Measurements from ENCODE around the gene MED1. TPM values are rescaled to one million over a fixed set of nuclear protein-coding genes. Genes with fewer than 3 reads are reported as not detected.

The MED1 gene
- total and polyA plus RNA-seq, 9 of the 15 experiments (the other 6 are each of a cell fraction or from before 2014, with no cell fraction given): 14.0 to 59.8 (median 46.7) TPM

- in situ Hi-C loops (cut with MboI): no loop called here
- peaks cover 41% of the 10 kb centered on the region for H3K79me2 ChIP-seq (ENCODE audit: control insufficient read depth, insufficient read depth, low read length)
- no peak overlapping the region for H3K4me3 ChIP-seq
- H3K4me2 ChIP-seq (ENCODE audit: insufficient read depth, low read length): no peak overlapping the region; the same call in 1 of the 2 replicates
- intact Hi-C loops (cut with micrococcal nuclease): loop anchor here (5.0 kb wide), 1 partner anchor 42 kb away; the partner anchor contains the start of gene FBXL20
- no peaks in the 10 kb centered on the region for H4K20me1 ChIP-seq (replicated peaks; ENCODE audit: control insufficient read depth, insufficient read depth, low read length)
- FAIRE-seq: no peak
- POLR2A ChIA-PET: interaction anchor here (0.6 to 1.5 kb wide), 3 partner anchors 11 to 16 kb away, joined by 3 to 4 read pairs (median 3); no protein-coding TSS in a partner anchor
- H2AFZ ChIP-seq (ENCODE audit: low read depth, low read length): 0 out of 2 replicates have a peak overlapping the region, but pooled peaks have one; percentile 20
- no peak for TF ChIP-seq SOX6 (IDR thresholded peaks at IDR 0.05)
- TF ChIP-seq, protein P1, sequence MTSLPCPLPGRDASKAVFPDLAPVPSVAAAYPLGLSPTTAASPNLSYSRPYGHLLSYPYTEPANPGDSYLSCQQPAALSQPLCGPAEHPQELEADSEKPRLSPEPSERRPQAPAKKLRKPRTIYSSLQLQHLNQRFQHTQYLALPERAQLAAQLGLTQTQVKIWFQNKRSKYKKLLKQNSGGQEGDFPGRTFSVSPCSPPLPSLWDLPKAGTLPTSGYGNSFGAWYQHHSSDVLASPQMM (CRISPR knock-in tag; IDR thresholded peaks at IDR 0.05): no peak
- CTCF ChIA-PET (ENCODE audit: low intra/inter-chr PET ratio): no interaction called here
- DNase-seq (ENCODE audit: extremely low read depth in 1 of 4, low spot score in 3 of 4): no peak
- H3K9me1 ChIP-seq (ENCODE audit: control insufficient read depth, insufficient read depth, low read length): no peaks in the 10 kb centered on the region
- BruUV-seq (replicated peaks): no TSS peak
- H3K27me3 ChIP-seq (ENCODE audit: control insufficient read depth in 2 of 2, insufficient read depth in 2 of 2, low read length in 2 of 2): no peaks in the 10 kb centered on the region
- no peaks in the 10 kb centered on the region for H3K36me3 ChIP-seq (ENCODE audit: control insufficient read depth, insufficient read depth, low read length)
- H3K4me1 ChIP-seq (replicated peaks in 1 of 2; ENCODE audit: control insufficient read depth in 2 of 2, insufficient read depth in 2 of 2, low read length in 2 of 2): peaks cover 13 to 28% of the 10 kb centered on the region in 2 experiments; a peak in 4 of 5 replicates
- 0 out of 4 replicates have a peak overlapping the region, but pooled peaks of 1 of the 2 experiments have one; percentile 27 for H3K9ac ChIP-seq (ENCODE audit: insufficient read depth in 1 of 2, low read depth in 2 of 2, low read length in 2 of 2)
- H3K27ac ChIP-seq (ENCODE audit: extremely low read depth, low read depth, low read length): peak overlapping the region; percentile 19; the same call in 1 of the 3 replicates
- no peaks in the 10 kb centered on the region for H3K9me3 ChIP-seq (replicated peaks; ENCODE audit: control insufficient read depth, insufficient read depth, low read depth, low read length)
- 93% methylated on average over 1 of the region's 1 CpG for WGBS (ENCODE audit: insufficient coverage, low coverage, missing lambda C conversion rate)
- no peak for ATAC-seq
These were observed 91.1 kb downstream of the MED1 start for GRCh38 chr17:39359994-39360393.

DNA sequence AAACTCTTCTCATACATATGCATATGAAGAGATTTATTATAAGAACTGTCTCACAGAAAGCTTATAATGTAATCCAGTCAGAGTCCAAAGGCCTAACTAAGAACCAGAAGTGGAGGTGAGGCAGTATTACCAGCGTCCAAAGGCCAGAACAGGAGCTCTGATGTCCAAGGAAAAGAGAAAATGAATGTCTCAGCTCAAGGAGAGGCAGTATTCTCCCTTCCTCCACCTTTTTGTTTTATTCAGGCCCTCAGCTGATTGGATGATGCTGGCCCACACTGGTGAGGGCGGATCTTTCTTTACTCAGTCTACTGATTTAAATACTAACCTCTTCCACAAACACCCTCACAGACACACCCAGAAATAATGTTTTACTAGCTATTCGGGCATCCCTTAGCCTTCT is 93.1 kb downstream of the MED1 start:
- ChIA-PET POLR2A (interaction anchor here (0.9 to 1.2 kb wide), 2 partner anchors 9 to 43 kb away, joined by 3 to 6 read pairs; partner anchors contain the start of gene FBXL20), CTCF (ENCODE audit: low intra/inter-chr PET ratio) (no interaction called here)
- Histone ChIP-seq H3K36me3 (ENCODE audit: control insufficient read depth, insufficient read depth, low read length) (no peaks in the 10 kb centered on the region), H2AFZ (ENCODE audit: low read depth, low read length) (0 out of 2 replicates have a peak overlapping the region, but pooled peaks have one; percentile 38), H3K27me3 (ENCODE audit: control insufficient read depth in 2 of 2, insufficient read depth in 2 of 2, low read length in 2 of 2) (no peaks in the 10 kb centered on the region), H3K79me2 (ENCODE audit: control insufficient read depth, insufficient read depth, low read length) (peaks cover 28% of the 10 kb centered on the region; the same call in 2 of the 3 replicates), H4K20me1 (replicated peaks; ENCODE audit: control insufficient read depth, insufficient read depth, low read length) (no peaks in the 10 kb centered on the region), H3K4me2 (ENCODE audit: insufficient read depth, low read length) (no peak overlapping the region), H3K9me1 (ENCODE audit: control insufficient read depth, insufficient read depth, low read length) (no peaks in the 10 kb centered on the region), H3K9me3 (replicated peaks; ENCODE audit: control insufficient read depth, insufficient read depth, low read depth, low read length) (no peaks in the 10 kb centered on the region), H3K4me1 (replicated peaks in 1 of 2; ENCODE audit: control insufficient read depth in 2 of 2, insufficient read depth in 2 of 2, low read length in 2 of 2) (peaks cover 13 to 34% of the 10 kb centered on the region in 2 experiments; a peak in 4 of 5 replicates), H3K4me3 (no peak overlapping the region), H3K9ac (ENCODE audit: insufficient read depth in 1 of 2, low read depth in 2 of 2, low read length in 2 of 2) (no peak overlapping the region), H3K27ac (ENCODE audit: extremely low read depth, low read depth, low read length) (peak overlapping the region; percentile 32; the same call in 1 of the 3 replicates)
- intact Hi-C loops (cut with micrococcal nuclease): loop anchor here (5.0 kb wide), 1 partner anchor 44 kb away; the partner anchor contains the start of gene FBXL20
- BruUV-seq (replicated peaks): no TSS peak
- TF ChIP-seq ETS1 (conservative IDR thresholded peaks at IDR 0.05; ENCODE audit: control insufficient read depth, low read depth, low read length): no peak
- no peak for TF ChIP-seq RFX1 (IDR thresholded peaks at IDR 0.05)
- no peak for TF ChIP-seq ZFX (CRISPR knock-in tag; IDR thresholded peaks at IDR 0.05)
- no peak for TF ChIP-seq BHLHE40 (IDR thresholded peaks at IDR 0.05; ENCODE audit: low read length)
- TF ChIP-seq ASH1L (IDR thresholded peaks at IDR 0.05; ENCODE audit: borderline replicate concordance, low read depth, partially characterized antibody): no peak
- TF ChIP-seq HDAC3 (IDR thresholded peaks at IDR 0.05; ENCODE audit: borderline replicate concordance, partially characterized antibody): no peak
- TF ChIP-seq TEAD4 (IDR thresholded peaks at IDR 0.05; ENCODE audit: low read length): no peak
- TF ChIP-seq TEAD4 (CRISPR knock-in tag; IDR thresholded peaks at IDR 0.05; ENCODE audit: borderline replicate concordance): no peak
- TF ChIP-seq TSC22D4 (tag; IDR thresholded peaks at IDR 0.05): no peak
- no peak for TF ChIP-seq MEIS2 (IDR thresholded peaks at IDR 0.05; ENCODE audit: partially characterized antibody)
- no peak for TF ChIP-seq U2AF2 (optimal IDR thresholded peaks at IDR 0.05; ENCODE audit: low read depth, low read length)
- no peak for TF ChIP-seq FOXA3 (CRISPR knock-in tag; conservative IDR thresholded peaks at IDR 0.05 in 1 of 2, IDR thresholded peaks at IDR 0.05 in 1 of 2)
- TF ChIP-seq BRD9 (IDR thresholded peaks at IDR 0.05; ENCODE audit: low read depth, partially characterized antibody): no peak
- peak; percentile 41 for ATAC-seq
- no peak for DNase-seq (ENCODE audit: extremely low read depth in 1 of 4, low spot score in 3 of 4)
- in situ Hi-C loops (cut with MboI): no loop called here
- 50% methylated on average over 3 of the region's 3 CpGs for WGBS (ENCODE audit: insufficient coverage, low coverage, missing lambda C conversion rate)
- no peak for FAIRE-seq

Data from K562 (cell line).